SK-N-SH (cell line): ENCODE data around the gene RHOBTB3. TPM values are rescaled to one million over a fixed set of nuclear protein-coding genes. Genes with fewer than 3 reads are reported as not detected.

ENCODE experiments used
- CTCF ChIA-PET: fragments of 300-600, 350-600 bp; formaldehyde crosslinking; extraction: SDS; loops from one replicate; lab custom pipeline; 2021; lab: Yijun Ruan, JAX
- POLR2A ChIA-PET: fragments of 350-600 bp; sonication (Branson Sonifier 250); formaldehyde crosslinking; extraction: SDS; loops from one replicate; lab custom pipeline; 2020; ENCODE audit warnings: antibody characterized with exemption, inconsistent platforms; lab: Yijun Ruan, JAX
- DNase-seq: peaks from one replicate; pipeline ENCODE4 v3.0.0; 2012
- H2AFZ ChIP-seq: fragments of 200-600 bp; sonication (generic); 2 replicates; pipeline ENCODE4 v1.8.1; 2016; ENCODE audit warnings: antibody characterized with exemption, mild to moderate bottlenecking, low read depth
- H3F3A ChIP-seq: fragments of 200-600 bp; sonication (generic); replicated peaks from 2 replicates; pipeline ENCODE3; 2016; ENCODE audit warnings: antibody characterized with exemption, mild to moderate bottlenecking; ENCODE audit not compliant: insufficient read depth
- H3K27ac ChIP-seq, 2 experiments: fragments of 200-500 bp in 1 of 2; fragments of 200-600 bp in 1 of 2; sonication (Bioruptor generic) in 1 of 2; sonication (generic), shearing (Covaris generic) in 1 of 2; 2 replicates each; pipeline versions ENCODE4 v1.5.1 to v1.6.1; 2014 to 2016; ENCODE audit warnings: low read depth in 2 of 2, inconsistent platforms in 1 of 2, low read length in 1 of 2, mild to moderate bottlenecking in 1 of 2, mixed read lengths in 1 of 2
- H3K27me3 ChIP-seq: fragments of 200-600 bp; sonication (generic), shearing (Covaris generic); 2 replicates; pipeline ENCODE4 v1.6.1; 2016; ENCODE audit warnings: mixed run types; ENCODE audit not compliant: insufficient read depth
- H3K36me3 ChIP-seq, 2 experiments: fragments of 200-500 bp in 1 of 2; fragments of 200-600 bp in 1 of 2; sonication (Bioruptor generic) in 1 of 2; sonication (generic) in 1 of 2; replicated peaks in 1 of 2; 2 replicates each; pipeline versions ENCODE3 to v1.5.1; 2014 to 2016; ENCODE audit warnings: low read length in 1 of 2, mild to moderate bottlenecking in 1 of 2; ENCODE audit not compliant: insufficient read depth in 2 of 2, control insufficient read depth in 1 of 2
- H3K4me1 ChIP-seq, 2 experiments: fragments of 200-500 bp in 1 of 2; fragments of 200-600 bp in 1 of 2; sonication (Bioruptor generic) in 1 of 2; sonication (generic), shearing (Covaris generic) in 1 of 2; 2 replicates each; pipeline versions ENCODE4 v1.5.1 to v1.6.1; 2014 to 2016; ENCODE audit warnings: low read depth in 1 of 2, low read length in 1 of 2, mixed run types in 1 of 2; ENCODE audit not compliant: insufficient read depth in 2 of 2, control insufficient read depth in 1 of 2
- H3K4me2 ChIP-seq: fragments of 200-600 bp; sonication (generic), shearing (Covaris generic); 2 replicates; pipeline ENCODE4 v1.6.1; 2017; ENCODE audit warnings: mixed run types
- H3K4me3 ChIP-seq, 2 experiments: fragments of 200-500 bp in 1 of 2; fragments of 200-600 bp in 1 of 2; sonication (Bioruptor generic) in 1 of 2; sonication (generic), shearing (Covaris generic) in 1 of 2; 2 replicates each; pipeline versions ENCODE4 v1.5.1 to v1.8.1; 2014 to 2016; ENCODE audit warnings: low read depth in 2 of 2, inconsistent platforms in 1 of 2, low read length in 1 of 2, mild to moderate bottlenecking in 1 of 2, mixed read lengths in 1 of 2, moderate library complexity in 1 of 2
- H3K79me2 ChIP-seq: fragments of 200-600 bp; sonication (generic); 2 replicates; pipeline ENCODE4 v1.8.1; 2017; ENCODE audit warnings: mild to moderate bottlenecking; ENCODE audit not compliant: insufficient read depth
- H3K9ac ChIP-seq: fragments of 200-600 bp; sonication (generic); 2 replicates; pipeline ENCODE4 v1.6.1; 2017; ENCODE audit warnings: mixed run types
- H3K9me2 ChIP-seq: fragments of 200-600 bp; sonication (generic); 2 replicates; pipeline ENCODE4 v1.6.1; 2017; ENCODE audit warnings: mixed run types
- H3K9me3 ChIP-seq: fragments of 200-600 bp; sonication (generic); 2 replicates; pipeline ENCODE4 v1.6.1; 2017; ENCODE audit warnings: mixed run types, mild to moderate bottlenecking, moderate library complexity
- H4K20me1 ChIP-seq: fragments of 200-600 bp; sonication (generic); 2 replicates; pipeline ENCODE4 v1.6.1; 2017; ENCODE audit warnings: mild to moderate bottlenecking, mixed run types; ENCODE audit not compliant: insufficient read depth
- CHD2 ChIP-seq: fragments of 150-350 bp; IDR thresholded peaks from 2 replicates; pipeline ENCODE4 v1.6.1; 2018; ENCODE audit warnings: low read length; ENCODE audit not compliant: partially characterized antibody
- ELF1 ChIP-seq: IDR thresholded peaks from 2 replicates; pipeline ENCODE4 v1.4.0; 2012
- EP300 ChIP-seq, 2 experiments: IDR thresholded peaks; 2 replicates each; pipeline versions ENCODE4 v1.4.0 to v1.6.1; 2012; ENCODE audit warnings: borderline replicate concordance in 1 of 2, low read depth in 1 of 2, low read length in 1 of 2
- FOSL2 ChIP-seq: IDR thresholded peaks from 2 replicates; pipeline ENCODE4 v1.4.0; 2012; ENCODE audit warnings: low read depth, mild to moderate bottlenecking, moderate library complexity, borderline replicate concordance
- GABPA ChIP-seq: IDR thresholded peaks from 2 replicates; pipeline ENCODE4 v1.4.0; 2012; ENCODE audit warnings: low read depth, mild to moderate bottlenecking
- GATA2 ChIP-seq: sonication (generic); formaldehyde crosslinking; IDR thresholded peaks from 2 replicates; pipeline ENCODE4 v1.5.0; 2020; ENCODE audit warnings: mild to moderate bottlenecking, missing genetic modification reagents
- JUND ChIP-seq: IDR thresholded peaks from 2 replicates; pipeline ENCODE4 v1.4.0; 2012
- MEF2A ChIP-seq: IDR thresholded peaks from 2 replicates; pipeline ENCODE4 v1.4.0; 2012; ENCODE audit warnings: low read depth, borderline replicate concordance
- MXI1 ChIP-seq: IDR thresholded peaks from 2 replicates; pipeline ENCODE4 v1.6.1; 2012; ENCODE audit warnings: mild to moderate bottlenecking, low read depth, low read length, improper control_type of control experiment
- NRF1 ChIP-seq: IDR thresholded peaks from 2 replicates; pipeline ENCODE4 v1.6.1; 2012; ENCODE audit warnings: low read depth, mild to moderate bottlenecking, low read length
- RCOR1 ChIP-seq: fragments of 150-350 bp; IDR thresholded peaks from 2 replicates; pipeline ENCODE4 v1.6.1; 2017; ENCODE audit warnings: antibody characterized with exemption, low read length
- RFX5 ChIP-seq: IDR thresholded peaks from 2 replicates; pipeline ENCODE4 v1.6.1; 2012; ENCODE audit warnings: mild to moderate bottlenecking, improper control_type of control experiment, low read length
- RXRA ChIP-seq: IDR thresholded peaks from 2 replicates; pipeline ENCODE4 v1.4.0; 2012; ENCODE audit warnings: low read depth, mild to moderate bottlenecking, borderline replicate concordance
- TAF1 ChIP-seq: IDR thresholded peaks from 2 replicates; pipeline ENCODE4 v1.6.1; 2012; ENCODE audit warnings: low read depth, mild to moderate bottlenecking, low read length, moderate library complexity, borderline replicate concordance
- TCF12 ChIP-seq: IDR thresholded peaks from 2 replicates; pipeline ENCODE4 v1.4.0; 2012
- TEAD4 ChIP-seq: IDR thresholded peaks from 2 replicates; pipeline ENCODE4 v1.4.0; 2012; ENCODE audit warnings: mild to moderate bottlenecking, borderline replicate concordance; ENCODE audit not compliant: insufficient read depth
- USF1 ChIP-seq: IDR thresholded peaks from 2 replicates; pipeline ENCODE4 v1.4.0; 2012; ENCODE audit warnings: low read depth, borderline replicate concordance
- USF2 ChIP-seq: fragments of 150-350 bp; IDR thresholded peaks from 2 replicates; pipeline ENCODE4 v1.6.1; 2017; ENCODE audit warnings: antibody characterized with exemption, low read length, low read depth, borderline replicate concordance
- WGBS: methylation state at CpG from one replicate; pipeline ENCODE4 v1.1.6; 2017; ENCODE audit warnings: low lambda C conversion rate; 5-methylcytosine and 5-hydroxymethylcytosine counted together
- polyA plus RNA-seq, 3 experiments: library from polyadenylated mRNA; depleted of rRNA; stranded (reverse); fragments of >200 nt; gene quantifications; 2 replicates each; pipeline ENCODE4 v1.2.3, GENCODE V29; 2012

The RHOBTB3 gene
- polyA plus RNA-seq, 1 of the 3 experiments (the other 2 are of a cell fraction), result 59.3 TPM

- TF ChIP-seq USF2 (no peak), RCOR1 (peak; percentile 92; the same call in 1 of the 2 replicates), GABPA (no peak), RXRA (no peak), RFX5 (no peak), TAF1 (no peak)
- TF ChIP-seq, all 33 proteins: peak for 5
These were observed 90.2 kb downstream of the RHOBTB3 start (continued) for GRCh38 chr5:95821110-95822021.

GRCh38 chr5:95822043-95822541 is 91.0 kb downstream of the RHOBTB3 start:
- peak overlapping the region; percentile 71 for H3K9ac ChIP-seq
- H3K4me1 ChIP-seq, result peaks cover 9 to 22% of the 10 kb centered on the region in 2 experiments
- H3K4me3 ChIP-seq, result peak overlapping the region; percentile 72 to 90
- H4K20me1 ChIP-seq, result no peaks in the 10 kb centered on the region
- no peaks in the 10 kb centered on the region for H3K9me2 ChIP-seq
- ChIA-PET POLR2A (interaction anchor here (1.0 kb wide), 1 partner anchor 90 kb away, joined by 4 read pairs; no protein-coding TSS in a partner anchor), CTCF (interaction anchor here (0.6 to 4.4 kb wide), 5 partner anchors 10 to 41 kb away, joined by 3 to 20 read pairs (median 6); no protein-coding TSS in a partner anchor)
- H3K27ac ChIP-seq, result peak overlapping the region; percentile 74 to 85
- no peaks in the 10 kb centered on the region for H3K27me3 ChIP-seq
- peaks cover 14% of the 10 kb centered on the region; the same call in 1 of the 2 replicates for H3K79me2 ChIP-seq
- DNase-seq, result peak; percentile 72
- peak overlapping the region; percentile 87 for H3K4me2 ChIP-seq
- H3F3A ChIP-seq, result peaks cover 18% of the 10 kb centered on the region
- TF ChIP-seq MEF2A (no peak), TEAD4 (no peak), GATA2 (CRISPR knock-in tag) (no peak; the same call in 1 of the 2 replicates), JUND (no peak), USF1 (no peak), MXI1 (no peak), NRF1 (no peak), USF2 (no peak), ELF1 (no peak), TCF12 (no peak), EP300 (IDR thresholded peaks at IDR 0.05; ENCODE audit: borderline replicate concordance in 1 of 2, low read depth in 1 of 2, low read length in 1 of 2) (no peak), FOSL2 (no peak), CHD2 (no peak)
- peak overlapping the region; percentile 100 for H2AFZ ChIP-seq
- H3K9me3 ChIP-seq, result no peaks in the 10 kb centered on the region
- whole genome bisulfite sequencing, result 3% methylated on average over 18 of the region's 19 CpGs
- H3K36me3 ChIP-seq, result no peaks in the 10 kb centered on the region
